Mesothelial cell of epicardium (in vitro differentiated cells): ENCODE measurements around the gene RBFOX1. TPM values are rescaled to one million over a fixed set of nuclear protein-coding genes. Genes with fewer than 3 reads are reported as not detected.

Experiments used
- DNase-seq, 2 experiments: peaks; one replicate each; pipeline ENCODE4 v3.0.0; 2021; ENCODE audit warnings: low spot score in 2 of 2; ENCODE audit not compliant: unreplicated experiment in 2 of 2
- H3K27ac Mint-ChIP-seq: 2 replicates; pipeline ENCODE4 v1.8.0; 2021; ENCODE audit warnings: mixed read lengths
- H3K27me3 Mint-ChIP-seq: 2 replicates; pipeline ENCODE4 v1.8.0; 2021; ENCODE audit warnings: low read depth, mixed read lengths
- H3K36me3 Mint-ChIP-seq: 2 replicates; pipeline ENCODE4 v1.8.0; 2021; ENCODE audit warnings: mixed read lengths
- H3K4me1 Mint-ChIP-seq: 2 replicates; pipeline ENCODE4 v1.8.0; 2021; ENCODE audit warnings: mixed read lengths
- H3K4me3 Mint-ChIP-seq: 2 replicates; pipeline ENCODE4 v1.8.0; 2021; ENCODE audit warnings: mild to moderate bottlenecking, moderate library complexity, mixed read lengths
- H3K9me3 Mint-ChIP-seq: 2 replicates; pipeline ENCODE4 v1.8.0; 2021; ENCODE audit warnings: mixed read lengths
- CTCF ChIP-seq: fragments of 200-600 bp; sonication (generic); IDR thresholded peaks from one replicate; pipeline ENCODE4 v1.5.0; 2021; ENCODE audit warnings: antibody characterized with exemption; ENCODE audit not compliant: unreplicated experiment
- total RNA-seq: library from RNA; stranded (reverse); gene quantifications from 3 replicates; pipeline ENCODE4 v1.2.1, GENCODE V29; 2021

Gene RBFOX1
- total RNA-seq, 1 donor from 2014 or later, result 0.67 TPM

- DNase-seq, result no peak
- no peak overlapping the region for H3K4me3 Mint-ChIP-seq
- peaks cover 11% of the 10 kb centered on the region for H3K27me3 Mint-ChIP-seq
- H3K27ac Mint-ChIP-seq, result no peak overlapping the region
- no peaks in the 10 kb centered on the region for H3K36me3 Mint-ChIP-seq
- H3K4me1 Mint-ChIP-seq, result no peaks in the 10 kb centered on the region
- H3K9me3 Mint-ChIP-seq, result no peaks in the 10 kb centered on the region
- no peak for TF ChIP-seq CTCF
Measured at GRCh38 chr16:7449306-7449705, 116.7 kb downstream of the RBFOX1 start.

DNA sequence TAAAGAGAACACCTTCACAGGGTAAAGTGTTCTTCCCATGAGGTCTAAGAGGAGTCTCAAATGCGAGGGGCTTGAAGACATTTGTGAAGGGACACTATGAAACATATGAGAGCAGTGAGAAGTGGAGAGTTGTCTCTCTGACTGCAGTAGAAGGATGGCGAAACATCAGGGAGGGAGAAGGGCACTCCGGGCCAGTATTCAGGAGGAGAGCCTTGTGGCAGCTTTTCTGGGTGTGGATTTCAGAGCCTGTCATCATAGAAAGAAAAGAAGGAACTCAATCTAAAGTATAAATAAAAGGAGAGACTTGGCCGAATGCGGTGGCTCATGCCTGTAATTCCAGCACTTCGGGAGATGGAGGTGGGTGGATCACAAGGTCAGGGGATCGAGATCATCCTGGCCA, 117.2 kb downstream of the RBFOX1 start:
- Mint-ChIP-seq H3K4me1 (no peaks in the 10 kb centered on the region), H3K9me3 (no peaks in the 10 kb centered on the region), H3K27me3 (peaks cover 11% of the 10 kb centered on the region), H3K27ac (no peak overlapping the region), H3K36me3 (no peaks in the 10 kb centered on the region), H3K4me3 (no peak overlapping the region)
- TF ChIP-seq CTCF, result no peak
- no peak for DNase-seq

DNA sequence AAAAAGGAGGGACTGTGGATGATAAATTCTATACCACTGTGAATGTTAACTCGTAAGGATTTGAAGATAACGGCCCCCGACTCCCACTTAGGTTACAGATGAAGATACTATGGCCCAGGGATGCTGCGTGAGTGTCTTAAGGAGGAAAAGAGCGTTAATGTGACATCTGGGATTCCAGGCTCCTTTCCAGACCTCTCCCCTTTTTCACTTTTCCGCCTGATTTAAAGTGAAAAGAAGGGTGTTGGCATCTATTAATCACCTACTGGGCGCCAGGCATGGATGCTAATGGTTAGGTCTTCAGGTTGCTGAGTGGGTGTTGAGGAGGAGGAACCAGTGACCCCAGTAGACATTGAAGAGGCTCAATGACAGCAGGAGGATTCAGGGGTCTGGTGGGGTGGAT, 117.8 kb downstream of the RBFOX1 start:
- Mint-ChIP-seq H3K36me3 (no peaks in the 10 kb centered on the region), H3K4me3 (no peak overlapping the region), H3K9me3 (no peaks in the 10 kb centered on the region), H3K4me1 (no peaks in the 10 kb centered on the region), H3K27ac (no peak overlapping the region), H3K27me3 (peaks cover 11% of the 10 kb centered on the region)
- no peak for TF ChIP-seq CTCF
- DNase-seq, result no peak

DNA sequence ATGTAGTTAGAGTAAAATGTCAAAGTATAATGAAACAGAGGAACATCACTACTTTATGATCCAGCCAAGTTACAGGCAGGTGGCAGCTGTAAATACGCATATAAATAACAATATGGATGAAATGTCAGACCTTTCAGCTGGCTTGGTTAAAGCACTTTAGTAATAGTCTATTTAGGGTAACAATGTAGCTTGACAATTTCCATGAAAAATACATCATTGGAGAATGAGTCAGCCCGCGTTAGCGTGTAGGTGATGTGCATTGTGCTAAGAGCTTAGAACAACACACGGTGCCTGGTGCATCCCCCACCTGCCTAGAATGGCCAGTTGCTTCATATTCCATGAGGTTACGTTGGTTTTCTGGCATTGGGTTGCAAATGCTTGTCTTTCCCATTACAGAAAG, 119.4 kb downstream of the RBFOX1 start:
- Mint-ChIP-seq H3K27ac (no peak overlapping the region), H3K27me3 (peaks cover 11% of the 10 kb centered on the region), H3K4me1 (no peaks in the 10 kb centered on the region), H3K9me3 (peaks cover 6% of the 10 kb centered on the region), H3K36me3 (no peaks in the 10 kb centered on the region), H3K4me3 (no peak overlapping the region)
- TF ChIP-seq CTCF, result no peak
- DNase-seq, result no peak

DNA sequence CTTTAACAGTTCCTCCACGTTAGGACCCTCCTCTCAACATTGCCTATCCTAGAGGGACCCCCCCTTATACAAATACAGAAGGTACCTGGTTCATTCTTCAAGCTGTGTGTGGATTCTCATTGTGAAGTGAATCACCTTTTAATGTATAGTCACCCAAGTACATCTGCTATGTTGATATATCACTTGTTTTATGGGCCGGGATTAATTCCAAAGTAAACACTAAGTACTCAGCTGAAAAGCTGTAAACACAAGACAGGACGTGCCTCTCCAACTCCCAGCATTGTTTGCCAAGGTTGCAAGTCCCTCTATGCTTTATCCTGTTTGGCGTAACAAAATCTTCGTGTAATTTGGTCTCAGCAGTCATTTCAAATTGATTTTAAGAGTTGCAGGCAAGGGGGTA, 123.6 kb downstream of the RBFOX1 start:
- TF ChIP-seq CTCF, result no peak
- H3K4me3 Mint-ChIP-seq, result no peak overlapping the region
- H3K27me3 Mint-ChIP-seq, result peaks cover under 1% of the 10 kb centered on the region
- H3K9me3 Mint-ChIP-seq, result peaks cover 13% of the 10 kb centered on the region
- H3K4me1 Mint-ChIP-seq, result no peaks in the 10 kb centered on the region
- no peak overlapping the region for H3K27ac Mint-ChIP-seq
- no peak for DNase-seq
- no peaks in the 10 kb centered on the region for H3K36me3 Mint-ChIP-seq

- no peak for TF ChIP-seq CTCF
- H3K4me3 Mint-ChIP-seq, result no peak overlapping the region
- no peak for DNase-seq
- peaks cover 13% of the 10 kb centered on the region for H3K9me3 Mint-ChIP-seq
- no peaks in the 10 kb centered on the region for H3K27me3 Mint-ChIP-seq
- no peak overlapping the region for H3K27ac Mint-ChIP-seq
- no peaks in the 10 kb centered on the region for H3K4me1 Mint-ChIP-seq
- H3K36me3 Mint-ChIP-seq, result no peaks in the 10 kb centered on the region
Measured at GRCh38 chr16:7458144-7458543, 125.5 kb downstream of the RBFOX1 start.
